Ramos (cell line): ENCODE measurements around the gene THG1L.
"Not testable (repeated sequence)": the region's sequence is repeated elsewhere in the genome, so short reads cannot be mapped to it uniquely, and the experiment has no call there.

Experiments used
- in situ Hi-C: fragments of 300-500 bp; cut with MboI; formaldehyde crosslinking; loops from one replicate; pipeline ENCODE4 v1.14.3; 2022; ENCODE audit warnings: low sequenced_read_pairs; ENCODE audit not compliant: unreplicated experiment

The THG1L gene

GRCh38 chr5:157731272-157732129 is at the start of gene THG1L:
TSS of gene THG1L (plus strand) at chr5:157731420. CDS start at chr5:157731441, 21 bp downstream.
- in situ Hi-C loops = no loop called here

GRCh38 chr5:157682257-157682656 is 49.0 kb upstream of the THG1L start:
- in situ Hi-C loops = no loop called here

- in situ Hi-C loops = not testable (repeated sequence)
Measured at GRCh38 chr5:157686276-157687197, 44.7 kb upstream of the THG1L start.

GRCh38 chr5:157687198-157687554 is 44.0 kb upstream of the THG1L start:
- in situ Hi-C loops = no loop called here

- in situ Hi-C loops = no loop called here
Measured at GRCh38 chr5:157689942-157690689, 41.1 kb upstream of the THG1L start.

- in situ Hi-C loops = no loop called here
Measured at GRCh38 chr5:157690690-157691433, 40.4 kb upstream of the THG1L start.

GRCh38 chr5:157693816-157694215 is 37.4 kb upstream of the THG1L start:
- in situ Hi-C loops = not testable (repeated sequence)

- in situ Hi-C loops = not testable (repeated sequence)
Measured at GRCh38 chr5:157696154-157696553, 35.1 kb upstream of the THG1L start.

GRCh38 chr5:157698674-157699073 is 32.5 kb upstream of the THG1L start:
- in situ Hi-C loops = not testable (repeated sequence)

- in situ Hi-C loops = no loop called here
Measured at GRCh38 chr5:157703736-157704135, 27.5 kb upstream of the THG1L start.

GRCh38 chr5:157708866-157709265 is 22.4 kb upstream of the THG1L start:
- in situ Hi-C loops = no loop called here

- in situ Hi-C loops = no loop called here
Measured at GRCh38 chr5:157709346-157709745, 21.9 kb upstream of the THG1L start.

GRCh38 chr5:157710431-157710830 is 20.8 kb upstream of the THG1L start:
- in situ Hi-C loops = loop anchor here (10.0 kb wide), 1 partner anchor 276 kb away; no protein-coding TSS in a partner anchor

- in situ Hi-C loops = loop anchor here (10.0 kb wide), 1 partner anchor 276 kb away; no protein-coding TSS in a partner anchor
Measured at GRCh38 chr5:157710882-157711281, 20.3 kb upstream of the THG1L start.

- in situ Hi-C loops = loop anchor here (10.0 kb wide), 1 partner anchor 279 kb away; no protein-coding TSS in a partner anchor
Measured at GRCh38 chr5:157713830-157714595, 17.2 kb upstream of the THG1L start.

GRCh38 chr5:157714596-157714864 is 16.7 kb upstream of the THG1L start:
- in situ Hi-C loops = loop anchor here (10.0 kb wide), 1 partner anchor 280 kb away; no protein-coding TSS in a partner anchor

- in situ Hi-C loops = loop anchor here (10.0 kb wide), 1 partner anchor 284 kb away; no protein-coding TSS in a partner anchor
Measured at GRCh38 chr5:157718519-157718918, 12.7 kb upstream of the THG1L start.

GRCh38 chr5:157719245-157719644 is 12.0 kb upstream of the THG1L start:
- in situ Hi-C loops = loop anchor here (10.0 kb wide), 1 partner anchor 284 kb away; no protein-coding TSS in a partner anchor

GRCh38 chr5:157721159-157721558 is 10.1 kb upstream of the THG1L start:
- in situ Hi-C loops = no loop called here
